ENCODE measurements around the gene MXD3.
"Not testable (repeated sequence)": the region's sequence is repeated elsewhere in the genome, so short reads cannot be mapped to it uniquely, and the experiment has no call there.

MXD3 gene, protein sequence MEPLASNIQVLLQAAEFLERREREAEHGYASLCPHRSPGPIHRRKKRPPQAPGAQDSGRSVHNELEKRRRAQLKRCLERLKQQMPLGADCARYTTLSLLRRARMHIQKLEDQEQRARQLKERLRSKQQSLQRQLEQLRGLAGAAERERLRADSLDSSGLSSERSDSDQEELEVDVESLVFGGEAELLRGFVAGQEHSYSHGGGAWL

DNA sequence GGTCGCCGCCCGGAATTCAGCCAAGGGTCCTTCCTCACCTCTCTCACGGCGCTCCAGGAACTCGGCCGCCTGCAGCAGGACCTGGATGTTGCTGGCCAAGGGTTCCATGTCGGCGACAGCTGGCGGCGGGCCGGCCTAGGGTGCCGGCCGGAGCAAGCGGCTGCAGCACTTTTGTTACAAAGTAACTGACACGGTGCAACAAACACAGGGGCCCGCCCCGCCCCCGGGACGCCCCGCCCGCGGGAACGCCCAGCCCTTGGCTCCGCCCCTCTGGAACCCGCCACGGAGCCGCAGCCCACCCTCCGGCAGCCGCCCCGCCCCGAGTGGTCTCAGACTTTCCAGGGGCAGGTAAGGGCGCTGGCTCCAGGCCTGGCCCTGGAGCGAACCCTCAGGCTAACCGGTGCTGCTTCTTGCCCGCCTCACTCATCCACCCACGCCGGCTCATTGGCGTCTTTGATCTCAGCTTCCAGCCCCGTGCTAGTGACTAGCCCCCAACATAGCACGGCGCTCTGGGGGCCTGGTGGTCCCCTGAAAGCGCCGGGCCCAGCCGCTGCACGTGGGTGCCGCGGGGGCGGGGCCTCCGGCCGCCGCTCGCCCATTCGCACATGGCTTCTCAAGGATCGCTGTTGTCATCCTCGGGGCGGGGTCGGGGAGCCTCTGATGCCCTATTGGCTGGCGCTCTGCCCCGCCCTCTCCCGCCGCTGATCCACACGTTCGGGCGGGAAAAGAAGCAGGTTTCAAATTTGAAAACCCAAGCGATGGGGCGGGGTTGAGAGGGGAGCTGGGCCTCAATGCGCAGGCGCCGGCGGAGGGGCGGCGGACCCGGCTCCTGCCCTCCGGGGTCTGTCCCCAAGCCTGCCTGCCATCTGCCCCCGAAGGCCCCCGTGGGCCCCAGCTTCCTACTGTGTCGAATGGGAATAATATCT, at the start of gene MXD3:
MXD3 (minus strand) TSS at position 176 of the 926 bp plus-strand sequence; CDS start at position 108, 68 bp downstream.
- peak; percentile 62 for DNase-seq (ENCODE audit: low read depth)

DNA sequence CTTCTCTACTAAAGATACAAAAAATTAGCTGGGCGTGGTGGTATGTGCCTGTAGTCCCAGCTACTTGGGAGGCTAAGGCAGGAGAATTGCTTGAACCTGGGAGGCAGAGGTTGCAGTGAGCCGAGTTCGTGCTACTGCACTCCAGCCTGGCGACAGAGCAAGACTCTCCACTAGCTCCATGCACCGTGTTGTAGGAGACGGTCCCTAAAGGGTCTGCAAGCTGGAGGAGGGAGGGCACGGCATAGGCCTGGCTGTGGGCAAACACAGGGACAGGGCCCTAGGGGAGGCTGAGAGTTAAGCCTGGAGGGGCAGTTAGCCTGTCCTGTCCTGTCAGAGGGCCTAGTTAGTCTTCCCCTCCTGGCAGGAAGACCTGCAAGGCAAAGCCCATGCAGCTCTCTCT, 49.0 kb upstream of the MXD3 start:
- DNase-seq (ENCODE audit: low read depth), result not testable (repeated sequence)

- no peak for DNase-seq (ENCODE audit: low read depth)
Measured at GRCh38 chr5:177359860-177360259, 48.2 kb upstream of the MXD3 start.

- DNase-seq (ENCODE audit: low read depth), result no peak
Measured at GRCh38 chr5:177359451-177359851, 47.8 kb upstream of the MXD3 start.

DNA sequence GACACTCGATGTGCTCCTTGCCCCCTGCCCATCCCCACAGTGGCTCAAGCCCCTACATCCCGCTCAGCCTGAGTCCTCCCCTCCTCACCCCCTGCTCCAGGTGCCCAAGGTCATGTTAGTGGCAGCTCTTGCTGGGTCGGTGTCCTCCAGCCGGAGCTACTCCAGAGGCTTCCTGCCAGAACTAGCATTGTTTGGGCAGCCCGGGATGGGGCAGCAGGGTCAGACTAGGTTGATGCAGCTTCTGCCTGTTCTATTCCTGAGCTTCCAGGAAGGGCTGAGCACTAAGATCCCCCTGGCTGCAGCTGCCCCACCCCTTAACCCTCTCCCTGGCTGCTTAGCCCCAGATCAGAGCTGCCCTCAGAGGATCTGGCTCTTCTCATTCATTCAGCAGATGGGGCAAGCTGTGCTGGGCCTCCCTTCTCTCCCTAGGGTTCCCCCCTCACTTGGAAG, 46.7 kb upstream of the MXD3 start:
- DNase-seq (ENCODE audit: low read depth), result no peak

GRCh38 chr5:177357459-177358351, 46.0 kb upstream of the MXD3 start, which contains the start of gene RGS14:
Gene RGS14, plus strand, starts transcription at chr5:177357924. Its CDS starts 101 bp downstream, at chr5:177358025.
- no peak for DNase-seq (ENCODE audit: low read depth)

DNA sequence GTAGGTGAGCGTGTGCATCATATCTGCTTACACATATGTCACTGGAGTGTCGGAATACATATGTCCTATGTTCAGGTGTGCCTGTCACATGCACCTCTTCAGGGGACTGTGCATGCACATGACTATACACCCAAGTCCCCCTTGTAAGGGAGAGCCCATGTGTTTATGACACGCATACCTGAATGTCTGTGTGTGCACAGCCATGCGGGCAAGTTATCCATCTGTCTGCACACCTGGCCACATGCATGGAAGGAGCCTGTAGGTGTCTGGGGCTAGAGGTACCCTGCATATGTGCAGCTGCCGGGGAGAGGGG, 45.4 kb upstream of the MXD3 start:
- no peak for DNase-seq (ENCODE audit: low read depth)

GRCh38 chr5:177356746-177357145, 45.0 kb upstream of the MXD3 start:
- no peak for DNase-seq (ENCODE audit: low read depth)

DNA sequence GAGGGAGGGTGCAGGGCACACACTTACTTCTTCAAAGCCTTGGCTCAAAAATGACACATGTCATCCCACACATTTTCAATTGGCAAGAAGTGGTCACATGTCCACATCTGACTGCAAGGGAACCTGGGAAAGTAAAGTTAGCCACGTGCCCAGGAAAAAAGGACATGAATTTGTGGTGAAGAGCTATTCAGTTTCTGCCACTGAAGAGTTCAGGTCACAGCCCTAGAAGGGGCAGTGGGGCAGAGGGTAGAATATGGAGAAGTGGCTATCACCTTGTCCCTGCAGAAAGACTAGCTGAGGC, 44.1 kb upstream of the MXD3 start:
- no peak for DNase-seq (ENCODE audit: low read depth)

GRCh38 chr5:177355162-177355867, 43.6 kb upstream of the MXD3 start:
- DNase-seq (ENCODE audit: low read depth), result no peak

GRCh38 chr5:177354711-177355110, 43.0 kb upstream of the MXD3 start:
- no peak for DNase-seq (ENCODE audit: low read depth)

DNA sequence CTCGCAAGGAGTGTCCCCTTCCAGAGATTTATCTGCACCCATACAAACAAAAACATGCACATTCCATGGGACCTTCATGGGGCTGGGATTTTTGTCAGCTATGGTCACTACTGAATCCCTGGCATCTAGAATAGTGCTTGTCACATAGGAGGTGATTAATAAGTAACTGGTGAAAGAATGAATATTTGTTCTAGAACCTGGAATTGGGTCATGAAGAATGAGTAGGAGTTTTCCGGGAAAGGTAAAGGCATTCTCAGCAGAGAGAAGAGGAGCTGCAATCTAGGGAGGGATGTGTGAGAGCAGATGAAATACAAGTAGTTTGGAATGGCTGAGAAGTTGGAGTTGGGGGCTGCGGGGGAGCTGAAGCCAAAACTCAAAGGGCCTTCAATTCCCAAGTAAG, 42.6 kb upstream of the MXD3 start:
- no peak for DNase-seq (ENCODE audit: low read depth)

DNA sequence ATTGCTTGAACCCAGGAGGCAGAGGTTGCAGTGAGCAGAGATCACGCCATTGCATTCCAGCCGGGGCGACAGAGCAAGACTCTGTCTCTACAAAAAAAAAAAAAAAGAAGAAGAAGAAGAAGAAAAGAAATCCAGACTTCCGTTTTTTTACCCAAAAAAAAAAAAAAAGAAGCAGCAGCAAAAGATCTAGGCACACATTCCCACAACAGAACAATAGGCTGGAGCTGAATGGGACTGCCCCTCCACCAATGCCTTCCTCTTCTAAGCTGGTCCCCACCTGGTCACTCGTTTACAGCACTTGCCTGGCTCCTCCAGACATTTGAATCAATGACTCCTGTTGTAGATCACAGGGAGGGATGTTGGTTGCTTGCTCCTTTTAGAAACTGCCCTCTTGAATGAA, 41.4 kb upstream of the MXD3 start:
- DNase-seq (ENCODE audit: low read depth), result no peak

GRCh38 chr5:177351392-177352329, 40.0 kb upstream of the MXD3 start, which contains the start of gene LMAN2:
Gene LMAN2, minus strand, starts transcription at chr5:177351668. Its CDS starts 21 bp downstream, at chr5:177351647.
- DNase-seq (ENCODE audit: low read depth), result peak; percentile 78

DNA sequence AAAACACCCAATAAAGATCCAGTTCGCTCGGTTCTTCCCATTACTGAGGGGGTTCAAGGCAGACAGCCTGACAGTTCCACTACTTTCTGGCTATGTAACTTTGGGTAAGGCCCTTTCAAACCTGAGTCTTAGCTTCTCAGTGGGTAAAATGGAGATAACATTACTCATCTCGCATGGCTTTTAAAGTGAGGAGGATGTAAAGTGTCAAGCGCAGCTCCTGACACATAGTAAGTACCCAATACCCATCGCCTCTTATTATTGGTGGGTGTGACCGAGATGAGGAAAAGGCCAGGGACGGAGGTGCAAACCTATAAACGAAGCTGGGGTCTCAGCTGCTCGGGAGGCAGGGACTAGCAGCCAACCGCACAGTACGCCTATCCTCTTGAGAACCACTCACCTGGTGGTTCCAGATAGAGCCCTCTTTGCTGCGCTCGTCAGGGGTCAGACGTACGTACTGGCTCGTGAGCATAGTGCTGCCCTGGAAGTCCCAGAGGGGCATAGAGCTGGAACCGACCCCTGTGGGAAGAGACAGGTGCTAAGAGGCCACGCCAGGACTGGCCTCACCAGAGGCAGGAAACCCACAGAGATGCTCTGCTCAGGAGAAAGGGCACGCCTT, 39.2 kb upstream of the MXD3 start:
- no peak for DNase-seq (ENCODE audit: low read depth)

- no peak for DNase-seq (ENCODE audit: low read depth)
Measured at GRCh38 chr5:177349762-177350161, 38.1 kb upstream of the MXD3 start.

DNA sequence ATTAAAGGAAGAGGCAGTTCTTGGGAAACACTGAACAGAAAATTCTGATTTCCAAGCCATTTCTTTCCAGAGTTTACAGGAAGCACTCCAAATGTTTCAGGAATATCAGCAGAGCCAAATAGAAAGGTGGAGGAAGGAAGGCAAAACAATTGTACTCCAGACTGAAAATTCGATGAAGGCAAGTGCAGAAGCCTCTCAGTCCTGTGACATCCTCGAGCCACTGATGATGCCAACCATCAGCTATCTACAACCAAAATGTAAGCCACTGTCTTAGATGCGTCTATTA, 37.6 kb upstream of the MXD3 start:
- DNase-seq (ENCODE audit: low read depth), result no peak

- DNase-seq (ENCODE audit: low read depth), result no peak
Measured at GRCh38 chr5:177347699-177348098, 36.0 kb upstream of the MXD3 start.

DNA sequence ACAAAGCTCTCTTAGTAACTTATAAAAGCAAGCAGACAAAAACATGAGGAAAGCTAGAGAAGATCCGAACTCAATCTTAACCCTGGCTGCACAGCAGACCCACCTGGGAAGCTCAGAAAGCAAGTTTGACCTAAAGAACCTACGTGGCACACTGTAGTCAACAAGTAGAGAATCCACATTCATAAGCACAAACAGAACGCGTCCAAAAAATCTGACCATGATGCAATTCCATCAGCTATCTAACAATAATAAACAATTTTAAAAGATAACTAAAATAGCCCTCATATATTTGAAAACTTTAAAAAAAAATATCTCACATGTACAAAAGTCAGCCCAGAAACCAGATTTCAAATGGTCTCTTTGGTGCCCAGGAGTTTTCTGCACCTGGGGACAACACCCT, 35.1 kb upstream of the MXD3 start:
- DNase-seq (ENCODE audit: low read depth), result no peak

GRCh38 chr5:177344891-177345290, 33.2 kb upstream of the MXD3 start:
- no peak for DNase-seq (ENCODE audit: low read depth)
